Measurements from ENCODE around the gene CTSA. TPM values are rescaled to one million over a fixed set of nuclear protein-coding genes. Genes with fewer than 3 reads are reported as not detected.
A peak's percentile ranks its signal among the peaks of the same experiment; 100 is the strongest.

CTSA gene
- total and polyA plus RNA-seq, 9 of the 15 experiments (the other 6 are each of a cell fraction or from before 2014, with no cell fraction given) = 8.8 to 61.7 (median 28.3) TPM

DNA sequence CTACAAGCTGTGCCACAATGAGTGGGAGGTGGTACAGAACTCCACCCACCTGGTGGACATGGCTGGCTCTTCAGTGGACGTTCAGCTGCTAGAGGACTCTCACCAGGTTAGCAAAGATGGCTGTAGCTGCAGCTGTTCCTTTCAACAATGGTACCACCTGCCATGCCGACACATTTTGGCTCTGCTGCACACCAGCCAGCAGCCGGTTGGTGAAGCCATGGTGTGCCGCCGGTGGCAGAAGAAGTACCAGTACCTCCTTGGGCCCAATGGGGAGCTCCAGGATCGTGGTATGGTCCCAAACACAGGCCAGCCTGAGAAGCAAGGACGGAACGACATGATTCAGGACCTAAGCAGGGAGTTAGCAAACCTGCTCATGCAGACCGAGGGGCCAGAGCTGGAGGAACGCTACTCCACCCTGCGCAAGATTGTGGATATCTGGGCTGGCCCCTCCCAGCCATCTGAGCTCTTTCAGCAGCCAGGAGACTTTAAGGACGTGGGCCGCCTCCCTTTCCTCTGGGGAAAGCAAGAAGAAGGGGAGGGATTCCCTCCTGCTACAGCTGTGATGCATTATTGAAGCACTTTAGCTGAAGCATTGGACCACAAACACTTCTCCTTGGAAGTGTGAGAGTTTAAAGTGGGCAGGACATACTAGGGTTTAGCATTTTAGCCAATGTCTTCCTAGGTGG is 12.9 kb upstream of the CTSA start (continued):
- TF ChIP-seq ZSCAN32 (CRISPR knock-in tag; IDR thresholded peaks at IDR 0.05) (no peak), CCNT2 (IDR thresholded peaks at IDR 0.05; ENCODE audit: borderline replicate concordance, extremely low read depth, insufficient read length, low read depth, low read length) (no peak), FUS (optimal IDR thresholded peaks at IDR 0.05; ENCODE audit: low read depth, low read length) (no peak), ATF1 (CRISPR knock-in tag; IDR thresholded peaks at IDR 0.05) (no peak), ATF1 (tag; IDR thresholded peaks at IDR 0.05) (peak; percentile 12; the same call in 1 of the 2 replicates), HMG20B (CRISPR knock-in tag; IDR thresholded peaks at IDR 0.05) (no peak), TFAM (CRISPR knock-in tag; conservative IDR thresholded peaks at IDR 0.05) (no peak), ZBTB7A (IDR thresholded peaks at IDR 0.05; ENCODE audit: borderline replicate concordance, control insufficient read depth, low read depth, low read length) (no peak), NFATC3 (IDR thresholded peaks at IDR 0.05) (no peak), EHMT2 (IDR thresholded peaks at IDR 0.05) (no peak), PTTG1 (tag; IDR thresholded peaks at IDR 0.05; ENCODE audit: low read depth) (no peak), NCOA6 (IDR thresholded peaks at IDR 0.05) (no peak), SNIP1 (IDR thresholded peaks at IDR 0.05; ENCODE audit: low read depth) (no peak), CREM (IDR thresholded peaks at IDR 0.05; ENCODE audit: low read depth) (no peak), GABPB2 (CRISPR knock-in tag; conservative IDR thresholded peaks at IDR 0.05) (no peak), COPS2 (conservative IDR thresholded peaks at IDR 0.05) (no peak), SMARCB1 (IDR thresholded peaks at IDR 0.05; ENCODE audit: insufficient read length, low read depth) (no peak), CBFB (CRISPR knock-in tag; IDR thresholded peaks at IDR 0.05) (no peak), PRMT5 (CRISPR knock-in tag; IDR thresholded peaks at IDR 0.05) (no peak), HSF4 (CRISPR knock-in tag; IDR thresholded peaks at IDR 0.05; ENCODE audit: borderline replicate concordance) (no peak), NCOA2 (IDR thresholded peaks at IDR 0.05; ENCODE audit: partially characterized antibody in 2 of 2) (no peak), ZNF174 (CRISPR knock-in tag; IDR thresholded peaks at IDR 0.05) (no peak)
- TF ChIP-seq, protein P1, sequence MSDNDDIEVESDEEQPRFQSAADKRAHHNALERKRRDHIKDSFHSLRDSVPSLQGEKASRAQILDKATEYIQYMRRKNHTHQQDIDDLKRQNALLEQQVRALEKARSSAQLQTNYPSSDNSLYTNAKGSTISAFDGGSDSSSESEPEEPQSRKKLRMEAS (CRISPR knock-in tag; IDR thresholded peaks at IDR 0.05) = no peak
- TF ChIP-seq, protein P2, sequence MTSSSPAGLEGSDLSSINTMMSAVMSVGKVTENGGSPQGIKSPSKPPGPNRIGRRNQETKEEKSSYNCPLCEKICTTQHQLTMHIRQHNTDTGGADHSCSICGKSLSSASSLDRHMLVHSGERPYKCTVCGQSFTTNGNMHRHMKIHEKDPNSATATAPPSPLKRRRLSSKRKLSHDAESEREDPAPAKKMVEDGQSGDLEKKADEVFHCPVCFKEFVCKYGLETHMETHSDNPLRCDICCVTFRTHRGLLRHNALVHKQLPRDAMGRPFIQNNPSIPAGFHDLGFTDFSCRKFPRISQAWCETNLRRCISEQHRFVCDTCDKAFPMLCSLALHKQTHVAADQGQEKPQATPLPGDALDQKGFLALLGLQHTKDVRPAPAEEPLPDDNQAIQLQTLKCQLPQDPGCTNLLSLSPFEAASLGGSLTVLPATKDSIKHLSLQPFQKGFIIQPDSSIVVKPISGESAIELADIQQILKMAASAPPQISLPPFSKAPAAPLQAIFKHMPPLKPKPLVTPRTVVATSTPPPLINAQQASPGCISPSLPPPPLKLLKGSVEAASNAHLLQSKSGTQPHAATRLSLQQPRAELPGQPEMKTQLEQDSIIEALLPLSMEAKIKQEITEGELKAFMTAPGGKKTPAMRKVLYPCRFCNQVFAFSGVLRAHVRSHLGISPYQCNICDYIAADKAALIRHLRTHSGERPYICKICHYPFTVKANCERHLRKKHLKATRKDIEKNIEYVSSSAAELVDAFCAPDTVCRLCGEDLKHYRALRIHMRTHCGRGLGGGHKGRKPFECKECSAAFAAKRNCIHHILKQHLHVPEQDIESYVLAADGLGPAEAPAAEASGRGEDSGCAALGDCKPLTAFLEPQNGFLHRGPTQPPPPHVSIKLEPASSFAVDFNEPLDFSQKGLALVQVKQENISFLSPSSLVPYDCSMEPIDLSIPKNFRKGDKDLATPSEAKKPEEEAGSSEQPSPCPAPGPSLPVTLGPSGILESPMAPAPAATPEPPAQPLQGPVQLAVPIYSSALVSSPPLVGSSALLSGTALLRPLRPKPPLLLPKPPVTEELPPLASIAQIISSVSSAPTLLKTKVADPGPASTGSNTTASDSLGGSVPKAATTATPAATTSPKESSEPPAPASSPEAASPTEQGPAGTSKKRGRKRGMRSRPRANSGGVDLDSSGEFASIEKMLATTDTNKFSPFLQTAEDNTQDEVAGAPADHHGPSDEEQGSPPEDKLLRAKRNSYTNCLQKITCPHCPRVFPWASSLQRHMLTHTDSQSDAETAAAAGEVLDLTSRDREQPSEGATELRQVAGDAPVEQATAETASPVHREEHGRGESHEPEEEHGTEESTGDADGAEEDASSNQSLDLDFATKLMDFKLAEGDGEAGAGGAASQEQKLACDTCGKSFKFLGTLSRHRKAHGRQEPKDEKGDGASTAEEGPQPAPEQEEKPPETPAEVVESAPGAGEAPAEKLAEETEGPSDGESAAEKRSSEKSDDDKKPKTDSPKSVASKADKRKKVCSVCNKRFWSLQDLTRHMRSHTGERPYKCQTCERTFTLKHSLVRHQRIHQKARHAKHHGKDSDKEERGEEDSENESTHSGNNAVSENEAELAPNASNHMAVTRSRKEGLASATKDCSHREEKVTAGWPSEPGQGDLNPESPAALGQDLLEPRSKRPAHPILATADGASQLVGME (CRISPR knock-in tag; IDR thresholded peaks at IDR 0.05) = 0 out of 2 replicates have a peak, but pooled peaks have one; percentile 30
- TF ChIP-seq, protein P3, sequence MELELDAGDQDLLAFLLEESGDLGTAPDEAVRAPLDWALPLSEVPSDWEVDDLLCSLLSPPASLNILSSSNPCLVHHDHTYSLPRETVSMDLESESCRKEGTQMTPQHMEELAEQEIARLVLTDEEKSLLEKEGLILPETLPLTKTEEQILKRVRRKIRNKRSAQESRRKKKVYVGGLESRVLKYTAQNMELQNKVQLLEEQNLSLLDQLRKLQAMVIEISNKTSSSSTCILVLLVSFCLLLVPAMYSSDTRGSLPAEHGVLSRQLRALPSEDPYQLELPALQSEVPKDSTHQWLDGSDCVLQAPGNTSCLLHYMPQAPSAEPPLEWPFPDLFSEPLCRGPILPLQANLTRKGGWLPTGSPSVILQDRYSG (tag; conservative IDR thresholded peaks at IDR 0.05; ENCODE audit: low read depth) = no peak

Data from K562 (cell line).